Stimulated activated CD8-positive, alpha-beta memory T cell treated with anti-CD3 and anti-CD28 coated beads, Interleukin-15, amount 100 ng/mL, for 4 hours (primary cell): ENCODE measurements around the gene FLG.
"Not testable (repeated sequence)": the region's sequence is repeated elsewhere in the genome, so short reads cannot be mapped to it uniquely, and the experiment has no call there.

Experiments
- DNase-seq, 2 donors: peaks; one replicate each; pipeline ENCODE4 v3.0.0-alpha.2; 2020; ENCODE audit warnings: low read depth in 2 of 2

The FLG gene

GRCh38 chr1:152303139-152303872 is 21.7 kb downstream of the FLG start:
- not testable (repeated sequence) for DNase-seq

DNA sequence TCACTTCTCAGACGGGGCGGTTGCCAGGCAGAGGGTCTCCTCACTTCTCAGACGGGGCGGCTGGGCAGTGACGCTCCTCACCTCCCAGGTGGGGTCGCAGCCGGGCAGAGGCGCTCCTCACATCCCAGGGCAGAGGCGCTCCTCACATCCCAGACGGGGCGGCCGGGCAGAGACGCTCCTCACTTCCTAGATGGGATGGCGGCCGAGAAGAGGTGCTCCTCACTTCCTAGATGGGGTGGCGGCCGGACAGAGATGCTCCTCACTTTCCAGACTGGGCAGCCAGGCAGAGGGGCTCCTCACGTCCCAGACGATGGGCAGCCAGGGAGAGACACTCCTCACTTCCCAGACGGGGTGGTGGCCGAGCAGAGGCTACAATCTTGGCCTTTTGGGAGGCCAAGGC is 68.6 kb downstream of the FLG start:
- not testable (repeated sequence) for DNase-seq
